SK-N-MC (cell line): ENCODE results near the gene TCF3.

ENCODE experiments used
- DNase-seq: peaks from one replicate; pipeline ENCODE4 v3.0.0-alpha.2; 2011; ENCODE audit warnings: low read depth, low spot score
- H3K27ac ChIP-seq: fragments of 200-600 bp; sonication (generic); 2 replicates; pipeline ENCODE4 v1.5.1; 2016; ENCODE audit warnings: mixed run types
- H3K36me3 ChIP-seq: fragments of 200-600 bp; sonication (generic); 2 replicates; pipeline ENCODE4 v1.6.1; 2017; ENCODE audit warnings: antibody characterized with exemption, low read length, mixed read lengths; ENCODE audit not compliant: insufficient read depth
- H3K4me3 ChIP-seq: fragments of 200-600 bp; sonication (generic); 2 replicates; pipeline ENCODE4 v1.5.1; 2016
- H3K9ac ChIP-seq: fragments of 200-600 bp; sonication (generic); 2 replicates; pipeline ENCODE4 v1.8.0; 2017; ENCODE audit warnings: mixed run types, mixed read lengths; ENCODE audit not compliant: insufficient read length
- H3K9me3 ChIP-seq: fragments of 200-600 bp; sonication (generic); 2 replicates; pipeline ENCODE4 v1.6.1; 2017; ENCODE audit warnings: low read depth, mild to moderate bottlenecking, antibody characterized with exemption, low read length, moderate library complexity, mixed read lengths
- EZH2 ChIP-seq: fragments of 200-600 bp; sonication (generic); IDR thresholded peaks from one replicate; pipeline ENCODE4 v1.6.1; 2017; ENCODE audit warnings: antibody characterized with exemption
- FOXP2 ChIP-seq: optimal IDR thresholded peaks from 2 replicates; pipeline ENCODE3; 2011; ENCODE audit warnings: mild to moderate bottlenecking, moderate library complexity; ENCODE audit not compliant: insufficient read depth; ENCODE audit errors: extremely low read length, control extremely low read depth
- POLR2AphosphoS5 ChIP-seq: IDR thresholded peaks from 2 replicates; pipeline ENCODE4 v1.6.1; 2012; ENCODE audit warnings: mild to moderate bottlenecking, low read depth, low read length, borderline replicate concordance

Gene TCF3

GRCh38 chr19:1560286-1560882 is 92.0 kb downstream of the TCF3 start:
- no peak for DNase-seq
- Histone ChIP-seq H3K9ac (no peak overlapping the region), H3K9me3 (no peaks in the 10 kb centered on the region), H3K27ac (no peak overlapping the region), H3K4me3 (no peak overlapping the region), H3K36me3 (peaks cover 6% of the 10 kb centered on the region; the same call in 1 of the 2 replicates)
- no peak for TF ChIP-seq EZH2
- TF ChIP-seq FOXP2: no peak
- no peak for TF ChIP-seq POLR2AphosphoS5
